Activated CD4-positive, alpha-beta T cell treated with anti-CD3 and anti-CD28 coated beads for 1 hour (primary cell): Measurements from ENCODE around the gene MSI2.

ENCODE experiments used
- DNase-seq: peaks from one replicate; pipeline ENCODE4 v3.0.0-alpha.2; 2020

Gene MSI2

GRCh38 chr17:57273490-57273889 lies 17.2 kb downstream of the MSI2 start:
- no peak for DNase-seq

DNA sequence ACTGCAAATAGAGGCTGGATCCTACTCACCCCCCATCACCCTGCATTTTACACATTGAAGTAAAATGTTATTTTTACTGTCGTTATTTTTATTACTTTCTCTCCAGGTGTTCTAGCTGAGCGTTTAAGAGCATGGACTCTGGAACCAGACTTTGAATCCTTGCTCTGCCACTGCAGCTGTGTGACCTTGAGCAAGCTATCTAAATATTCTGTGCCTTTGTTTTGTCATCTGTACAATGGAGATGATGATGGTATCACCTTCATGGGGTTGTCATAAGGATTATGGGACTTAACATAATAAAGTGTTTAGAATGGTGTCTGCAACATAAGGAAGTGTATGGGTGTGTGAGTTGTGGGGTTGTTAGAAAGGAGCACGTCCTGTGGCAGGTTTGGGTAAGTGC lies 17.8 kb downstream of the MSI2 start:
- DNase-seq = no peak

DNA sequence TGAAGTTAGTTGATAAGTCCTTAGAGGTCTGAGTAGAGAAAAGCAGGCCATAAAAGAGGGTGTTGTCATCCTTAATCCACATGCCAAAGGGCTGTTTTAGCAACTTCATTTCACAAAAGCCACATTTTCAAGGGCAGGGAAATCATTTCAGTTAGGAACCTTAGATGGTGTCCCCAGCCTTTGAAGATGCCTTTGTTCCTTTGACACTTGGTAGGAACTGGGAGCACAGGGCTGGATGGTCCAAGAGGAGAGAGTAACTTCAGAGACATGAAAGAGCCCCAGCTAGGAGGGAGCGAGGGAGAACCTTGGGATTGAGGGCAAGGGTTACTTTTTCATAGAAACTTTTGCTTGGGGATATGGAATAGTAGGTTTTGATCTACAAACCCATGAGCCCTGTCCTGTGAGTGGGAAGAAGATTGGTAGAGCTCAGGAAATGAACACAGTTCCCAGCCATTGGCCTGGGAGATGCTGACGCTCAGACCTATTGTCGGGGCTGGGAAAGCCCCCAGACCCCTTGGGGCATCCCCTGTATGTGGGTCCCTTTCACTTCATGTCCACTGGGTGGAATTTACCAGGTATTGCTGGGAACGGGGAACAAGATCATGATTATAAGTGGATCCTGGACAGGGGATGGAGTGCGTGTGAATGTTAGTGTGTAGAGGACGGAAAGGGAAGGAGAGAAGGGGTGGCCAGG lies 18.9 kb downstream of the MSI2 start:
- no peak for DNase-seq

DNA sequence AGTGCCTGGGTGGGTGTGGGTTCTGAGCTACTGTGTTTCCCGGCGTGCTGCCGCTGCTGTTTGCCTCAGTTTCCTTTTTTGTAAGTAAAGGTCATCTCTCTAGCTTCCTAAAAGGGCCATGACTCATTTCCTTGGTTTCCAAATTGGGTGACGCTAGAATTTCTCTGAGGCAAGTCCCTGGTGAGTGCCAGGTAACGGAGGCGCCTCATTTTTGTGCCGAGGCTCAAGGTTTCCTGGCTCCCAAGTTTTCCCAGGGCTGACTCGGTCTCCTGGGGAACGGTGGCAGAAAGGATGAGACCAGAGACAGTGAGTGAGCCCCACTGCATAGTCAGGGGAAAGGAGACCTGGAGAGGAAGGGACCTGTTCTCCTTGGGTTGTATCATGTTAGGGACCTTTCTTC lies 20.3 kb downstream of the MSI2 start:
- DNase-seq = no peak

DNA sequence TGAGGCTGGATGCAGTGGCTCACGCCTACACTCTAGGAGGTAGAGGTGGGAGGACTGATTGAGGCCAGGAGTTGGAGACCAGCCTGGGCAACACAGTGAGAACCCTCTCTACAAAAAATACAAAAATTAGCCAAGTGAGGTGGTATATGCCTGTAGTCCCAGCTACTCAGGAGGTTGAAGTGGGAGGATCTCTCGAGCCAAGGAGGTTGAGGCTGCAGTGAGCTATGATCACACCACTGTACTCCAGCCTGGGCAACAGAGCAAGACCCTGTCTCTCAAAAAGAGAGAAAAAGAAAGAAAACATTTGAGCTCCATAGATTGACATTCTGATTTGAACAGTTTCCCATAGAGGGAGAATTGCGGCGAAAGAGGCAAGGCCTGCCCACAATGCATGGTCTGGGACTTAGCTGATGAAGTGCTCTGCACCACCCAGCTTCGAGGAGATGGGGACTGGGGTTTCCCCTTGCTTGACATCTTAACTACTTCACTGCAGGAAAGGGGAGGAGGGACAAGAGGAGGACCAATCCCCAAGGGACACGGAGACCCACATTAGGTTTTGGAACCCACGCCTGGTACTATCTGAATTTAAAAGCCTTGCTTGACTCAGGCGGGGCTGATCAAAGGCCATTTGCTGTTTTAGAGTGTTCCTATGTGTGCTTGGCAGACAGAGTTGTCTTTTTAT lies 21.7 kb downstream of the MSI2 start:
- no peak for DNase-seq

GRCh38 chr17:57278740-57279387 lies 22.5 kb downstream of the MSI2 start:
- no peak for DNase-seq

GRCh38 chr17:57279432-57279831 lies 23.1 kb downstream of the MSI2 start:
- no peak for DNase-seq

DNA sequence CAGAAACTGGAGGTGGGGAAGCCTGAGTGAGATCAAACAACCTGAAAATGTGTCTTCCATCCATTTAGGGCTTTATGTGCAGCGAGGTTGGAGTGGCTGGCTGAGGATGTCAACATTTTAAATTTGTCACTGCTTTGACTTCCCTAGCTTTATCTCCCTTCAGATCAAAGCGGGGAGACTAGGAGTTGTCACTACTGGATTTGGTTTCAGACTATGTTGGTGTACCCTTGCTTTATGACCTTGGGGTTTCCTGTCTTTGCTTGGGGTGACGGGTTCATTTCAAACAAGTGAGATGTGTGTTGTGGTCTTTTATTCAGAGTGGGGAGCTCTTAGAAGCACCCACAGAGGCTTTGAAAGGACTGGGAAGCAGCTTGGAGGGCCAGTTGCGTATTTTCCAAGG lies 25.6 kb downstream of the MSI2 start:
- no peak for DNase-seq

DNA sequence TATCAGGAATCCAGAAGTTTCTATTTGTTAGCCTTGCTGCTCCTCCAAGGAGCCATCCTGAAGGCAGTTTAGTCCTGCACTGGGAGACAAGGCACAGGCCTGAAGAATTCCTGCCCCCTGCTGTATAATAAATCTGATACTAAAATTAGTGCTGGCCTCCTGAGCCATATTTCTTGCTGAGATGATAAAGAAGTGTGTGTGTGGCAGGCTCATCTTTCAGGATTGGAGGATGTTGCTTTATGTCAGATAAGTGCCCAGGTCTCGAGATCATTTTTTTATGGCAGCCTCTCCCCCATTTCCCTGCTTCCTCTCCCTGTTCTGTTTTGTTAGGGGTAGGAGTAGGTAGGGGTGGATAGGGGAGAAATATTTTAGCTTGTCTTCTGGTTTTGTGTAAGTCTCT lies 26.0 kb downstream of the MSI2 start:
- no peak for DNase-seq

DNA sequence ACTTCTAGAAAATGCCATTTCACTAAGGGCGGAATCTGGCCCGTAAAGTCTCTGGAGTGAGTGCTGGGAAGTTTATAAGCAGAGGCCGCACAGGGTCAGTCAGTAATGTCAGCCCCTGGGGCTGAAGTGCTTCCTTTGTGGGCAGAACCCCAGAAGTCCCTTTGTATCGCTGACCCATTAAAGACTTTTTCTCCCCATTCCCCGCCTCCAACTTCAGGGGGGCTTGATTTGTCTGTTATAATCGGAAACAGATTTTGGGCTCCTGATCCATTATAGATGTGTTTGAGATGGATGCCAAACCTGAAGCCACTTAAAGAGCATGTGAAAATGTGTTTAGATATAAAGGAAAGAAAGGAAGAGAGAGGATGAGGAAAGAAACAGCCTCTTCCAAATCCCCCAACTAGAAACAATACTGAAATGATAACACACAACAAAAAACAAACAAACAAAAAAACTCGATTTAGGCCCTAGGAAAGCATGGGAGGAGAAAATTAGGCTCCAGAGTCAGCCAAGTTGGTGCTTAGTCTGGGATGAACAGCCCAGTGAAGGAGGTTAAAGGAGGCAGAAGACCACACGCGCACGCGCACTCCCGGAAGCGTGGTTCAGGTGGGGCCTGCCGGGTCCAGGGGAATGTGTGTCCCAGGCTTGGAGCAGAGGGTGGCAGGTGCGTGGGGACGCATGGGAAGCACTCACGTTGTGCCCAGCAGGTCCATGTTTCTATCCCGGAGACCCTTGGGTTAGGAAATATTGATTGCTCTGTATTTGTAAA lies 27.1 kb downstream of the MSI2 start:
- no peak for DNase-seq

- DNase-seq = no peak
Observed at GRCh38 chr17:57284583-57284982, 28.3 kb downstream of the MSI2 start.

DNA sequence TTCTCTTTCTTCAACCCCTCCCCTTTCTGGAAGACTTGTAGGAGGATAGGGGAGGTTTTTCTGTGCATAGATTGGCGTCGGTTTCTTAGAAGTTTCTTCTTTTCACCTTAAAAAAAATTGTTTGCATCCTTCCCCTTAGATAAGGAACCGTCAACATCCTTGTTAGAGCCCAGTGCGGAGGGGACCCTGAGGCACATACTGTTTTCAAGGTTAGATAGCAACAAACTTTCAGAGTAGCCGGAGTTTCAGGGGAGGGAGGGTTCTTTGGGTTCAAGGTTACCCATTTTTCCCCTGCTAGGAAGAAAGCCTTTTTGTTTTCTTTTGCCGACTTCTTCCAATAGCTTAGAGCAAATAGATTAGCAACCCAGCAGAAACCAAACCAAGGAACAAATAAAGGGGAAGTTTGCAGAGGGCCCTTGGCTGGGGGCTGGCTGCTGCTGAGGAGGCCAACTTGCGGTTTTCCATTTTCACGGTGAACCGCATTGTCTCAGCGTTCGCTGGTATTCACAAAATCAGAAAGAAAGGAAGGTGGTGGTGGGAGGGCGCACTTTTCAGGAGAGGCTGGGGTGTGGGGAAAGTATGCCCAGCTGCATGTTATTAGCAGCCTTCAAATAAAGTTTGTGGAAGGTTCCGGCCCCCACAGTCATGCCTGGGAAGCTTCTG lies 28.8 kb downstream of the MSI2 start:
- no peak for DNase-seq

DNA sequence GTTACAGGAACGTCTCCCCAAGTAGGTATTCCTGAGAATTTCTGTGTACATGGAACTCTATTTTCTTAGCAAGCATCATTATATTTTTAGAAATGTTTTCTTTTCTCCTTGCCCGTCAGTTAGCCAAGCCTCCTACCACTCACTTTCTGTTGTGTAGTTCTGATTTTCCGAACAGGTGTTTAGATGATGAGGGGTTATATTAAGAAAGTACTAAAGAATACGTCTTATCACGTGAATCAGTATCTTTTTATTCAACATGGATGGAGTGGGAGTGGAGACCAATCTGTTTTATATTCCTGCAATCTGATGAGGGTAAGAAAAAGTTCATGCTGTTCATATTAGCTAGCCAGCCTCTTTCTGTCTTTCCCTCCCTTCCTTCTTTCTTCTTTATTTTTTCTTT lies 29.4 kb downstream of the MSI2 start:
- DNase-seq = no peak

- no peak for DNase-seq
Observed at GRCh38 chr17:57286399-57287105, 30.2 kb downstream of the MSI2 start.

DNA sequence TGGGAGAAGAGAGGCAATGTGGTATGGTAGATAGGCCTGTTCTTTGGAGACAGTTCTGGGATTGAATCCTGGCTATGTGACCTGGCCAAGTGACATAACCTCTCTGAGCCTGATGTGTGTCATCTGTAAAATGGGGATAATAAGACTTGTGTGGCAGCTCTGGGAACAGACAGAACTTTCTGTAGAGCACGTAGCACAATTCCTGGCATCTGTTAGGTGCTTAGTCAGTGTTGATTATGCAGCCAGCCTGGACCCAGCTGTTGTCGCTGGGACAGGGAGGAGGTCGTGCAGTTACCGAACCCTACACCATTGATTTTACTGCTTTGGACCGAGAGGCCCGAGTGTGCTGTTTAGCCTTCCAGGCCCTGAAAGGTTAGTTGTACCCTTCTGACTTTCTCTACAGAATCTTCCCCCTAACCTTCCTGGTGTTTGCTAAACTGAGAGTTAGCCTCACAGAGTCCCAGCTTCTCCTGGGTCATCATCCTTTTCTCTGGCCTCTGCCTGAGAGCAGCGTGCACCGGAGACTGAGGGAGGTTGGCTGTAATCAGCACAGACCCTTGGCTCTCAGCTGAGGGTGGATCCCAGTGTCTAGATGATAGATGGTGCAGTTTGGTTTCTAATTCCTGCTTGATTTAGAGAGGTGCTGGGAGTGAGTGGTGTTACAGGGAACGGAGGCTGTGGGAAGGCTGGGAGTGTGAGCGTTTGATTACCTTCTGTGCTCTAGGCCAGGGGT lies 31.9 kb downstream of the MSI2 start:
- DNase-seq = no peak

- DNase-seq = no peak
Observed at GRCh38 chr17:57288773-57289121, 32.4 kb downstream of the MSI2 start.

DNA sequence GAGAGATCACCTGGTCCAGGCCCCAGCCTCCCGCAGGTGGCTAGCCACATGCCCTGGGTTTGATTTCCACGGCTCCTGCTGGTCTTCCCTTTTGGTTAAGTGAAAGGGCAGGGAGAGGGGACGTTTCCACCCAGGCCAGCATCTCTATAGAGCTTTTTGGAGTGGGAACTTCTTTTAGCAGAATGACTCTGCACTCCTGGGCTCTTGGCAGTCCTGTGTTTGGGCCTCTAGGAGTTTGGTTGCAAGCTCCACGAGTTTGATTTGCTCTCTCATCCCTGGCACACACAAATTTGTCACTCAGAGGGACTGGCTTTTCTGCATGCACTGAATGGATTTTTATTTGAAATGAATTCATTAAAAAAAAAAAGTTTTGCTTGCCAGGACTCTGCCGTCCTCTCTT lies 32.8 kb downstream of the MSI2 start:
- DNase-seq = no peak

DNA sequence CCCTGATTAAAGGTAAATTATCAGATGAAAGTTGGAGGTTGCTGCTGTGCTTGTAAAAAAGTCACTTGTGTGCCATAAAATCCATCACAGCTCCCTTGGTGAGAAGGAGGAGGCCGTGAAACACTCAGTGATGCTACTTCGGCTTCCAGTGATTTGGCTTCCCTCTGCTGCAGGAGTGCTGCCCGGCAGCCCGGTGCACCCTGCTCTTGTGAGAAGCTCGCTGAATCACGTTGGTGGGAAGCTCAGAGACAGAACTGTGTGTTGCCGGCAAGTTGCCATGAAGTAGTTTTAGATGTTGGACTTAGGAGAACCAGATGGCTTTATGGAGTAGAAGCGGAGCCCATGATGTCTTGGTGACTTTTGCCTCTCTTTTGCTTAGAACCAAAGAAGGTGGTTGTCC lies 33.3 kb downstream of the MSI2 start:
- DNase-seq = no peak

DNA sequence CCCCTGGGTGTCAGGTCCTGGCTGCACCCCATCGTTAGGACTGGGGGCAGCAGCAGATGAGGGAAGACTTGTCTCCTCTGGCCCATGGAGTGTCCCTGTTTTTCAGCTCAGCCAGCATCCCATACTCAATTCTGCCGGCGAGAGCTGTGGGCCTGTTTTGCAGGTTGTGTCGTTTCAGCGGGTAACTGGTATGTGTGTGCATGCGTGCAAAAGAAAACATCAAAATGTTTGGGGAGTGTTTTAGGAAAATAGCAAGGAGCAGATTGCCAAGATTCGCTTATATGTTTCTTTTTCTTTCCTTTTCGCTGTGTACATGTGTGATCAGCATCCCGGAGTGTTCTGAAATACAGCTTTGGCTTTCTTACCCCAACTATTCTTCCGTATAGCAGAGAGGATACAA lies 34.7 kb downstream of the MSI2 start:
- no peak for DNase-seq

GRCh38 chr17:57292091-57292490 lies 35.8 kb downstream of the MSI2 start:
- no peak for DNase-seq

GRCh38 chr17:57293077-57293476 lies 36.8 kb downstream of the MSI2 start:
- no peak for DNase-seq

- no peak for DNase-seq
Observed at GRCh38 chr17:57294101-57294500, 37.8 kb downstream of the MSI2 start.
